HG03439 (cell line): ENCODE results near the gene TOP1.
"Not testable (repeated sequence)": the region's sequence is repeated elsewhere in the genome, so short reads cannot be mapped to it uniquely, and the experiment has no call there.

ENCODE experiments used
- ATAC-seq: cut with Tn5 transposase; IDR thresholded peaks from one replicate; pipeline ENCODE4 v1.9.1; 2021; ENCODE audit warnings: mild to moderate bottlenecking, moderate library complexity; ENCODE audit not compliant: unreplicated experiment

TOP1 gene

DNA sequence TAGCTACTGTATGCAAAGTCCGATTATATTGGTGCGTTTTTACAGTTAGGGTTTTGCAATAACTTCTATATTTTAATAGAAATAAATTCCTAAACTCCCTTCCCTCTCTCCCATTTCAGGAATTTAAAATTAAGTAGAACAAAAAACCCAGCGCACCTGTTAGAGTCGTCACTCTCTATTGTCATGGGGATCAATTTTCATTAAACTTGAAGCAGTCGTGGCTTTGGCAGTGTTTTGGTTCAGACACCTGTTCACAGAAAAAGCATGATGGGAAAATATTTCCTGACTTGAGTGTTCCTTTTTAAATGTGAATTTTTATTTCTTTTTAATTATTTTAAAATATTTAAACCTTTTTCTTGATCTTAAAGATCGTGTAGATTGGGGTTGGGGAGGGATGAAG, 95.0 kb downstream of the TOP1 start:
- no peak for ATAC-seq

GRCh38 chr20:41124451-41125094, 96.0 kb downstream of the TOP1 start:
- ATAC-seq, result no peak

GRCh38 chr20:41125530-41126457, 97.2 kb downstream of the TOP1 start:
- no peak for ATAC-seq

DNA sequence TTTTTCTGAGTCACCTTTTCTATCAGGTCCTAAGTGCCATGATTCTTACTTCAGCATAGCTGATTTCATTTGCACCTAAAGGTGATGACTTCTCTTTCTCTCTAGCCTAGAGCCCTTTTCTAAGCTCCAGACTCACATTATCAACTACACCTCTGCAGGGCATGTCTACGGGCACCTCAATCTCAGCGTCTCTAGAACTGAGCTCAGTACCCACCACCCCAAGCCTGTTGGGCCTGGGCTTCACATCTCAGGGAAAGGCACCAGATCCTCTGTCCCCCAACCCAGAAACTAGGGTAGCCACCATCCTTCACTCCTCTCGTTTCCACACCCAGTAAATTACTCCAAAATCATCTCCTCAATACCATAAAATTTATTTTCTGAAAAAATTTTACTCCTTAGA, 98.1 kb downstream of the TOP1 start:
- ATAC-seq, result no peak

- ATAC-seq, result not testable (repeated sequence)
Measured at GRCh38 chr20:41128317-41128716, 99.7 kb downstream of the TOP1 start.

DNA sequence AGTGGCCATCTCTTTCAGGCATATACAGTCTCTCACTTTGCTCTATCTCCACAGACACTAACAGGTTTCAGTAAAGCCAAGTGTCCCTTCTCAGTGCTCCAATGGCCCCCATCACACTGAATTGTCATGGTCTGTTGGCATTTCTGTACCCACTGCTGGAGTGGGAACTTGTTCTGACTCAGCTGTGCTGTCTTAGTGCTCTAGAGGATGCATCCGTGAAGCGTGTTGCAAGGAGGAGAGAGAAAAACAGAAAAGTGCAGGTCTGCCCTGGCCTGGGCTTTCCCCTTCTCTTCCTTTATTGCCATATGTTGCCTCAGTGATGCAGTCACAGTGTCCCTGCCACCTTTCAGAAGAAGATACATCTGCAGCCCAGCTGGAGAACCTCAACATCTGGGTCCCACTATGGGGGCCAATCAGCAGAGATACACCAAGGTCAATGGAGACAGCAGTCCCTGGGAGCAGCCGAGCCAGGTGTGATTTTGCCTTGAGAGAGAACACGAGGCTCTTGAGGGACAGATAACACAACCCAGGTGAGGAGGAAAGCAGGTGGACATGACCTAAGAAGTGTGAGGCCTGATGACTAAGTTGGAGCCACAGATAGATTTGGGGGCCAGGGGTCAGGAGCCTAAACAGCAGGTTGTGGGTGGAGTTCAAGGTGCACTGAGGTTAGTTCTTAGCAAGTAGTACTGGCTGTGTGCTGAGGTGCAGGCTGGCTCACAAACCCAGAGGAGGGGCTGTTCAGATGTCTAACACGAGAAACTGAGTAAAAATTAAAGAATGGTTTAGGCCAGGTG, 103.2 kb downstream of the TOP1 start:
- ATAC-seq, result peak; percentile 25

DNA sequence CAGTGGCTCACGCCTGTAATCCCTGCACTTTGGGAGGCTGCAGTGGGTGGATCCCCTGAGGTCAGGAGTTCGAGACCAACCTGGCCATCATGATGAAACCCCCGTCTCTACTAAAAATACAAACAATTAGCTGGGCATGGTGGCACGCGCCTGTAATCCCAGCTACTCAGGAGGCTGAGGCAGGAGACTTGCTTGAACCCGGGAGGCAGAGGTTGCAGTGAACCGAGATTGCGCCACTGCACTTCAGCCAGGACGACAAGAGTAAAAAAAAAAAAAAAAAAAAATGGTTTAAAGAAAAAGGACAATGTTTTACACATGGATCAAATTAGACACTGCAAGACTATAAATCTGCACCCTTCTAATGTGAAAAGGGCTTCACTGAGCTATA, 103.8 kb downstream of the TOP1 start:
- not testable (repeated sequence) for ATAC-seq

- ATAC-seq, result peak; percentile 71
Measured at GRCh38 chr20:41133709-41134361, 105.2 kb downstream of the TOP1 start.

DNA sequence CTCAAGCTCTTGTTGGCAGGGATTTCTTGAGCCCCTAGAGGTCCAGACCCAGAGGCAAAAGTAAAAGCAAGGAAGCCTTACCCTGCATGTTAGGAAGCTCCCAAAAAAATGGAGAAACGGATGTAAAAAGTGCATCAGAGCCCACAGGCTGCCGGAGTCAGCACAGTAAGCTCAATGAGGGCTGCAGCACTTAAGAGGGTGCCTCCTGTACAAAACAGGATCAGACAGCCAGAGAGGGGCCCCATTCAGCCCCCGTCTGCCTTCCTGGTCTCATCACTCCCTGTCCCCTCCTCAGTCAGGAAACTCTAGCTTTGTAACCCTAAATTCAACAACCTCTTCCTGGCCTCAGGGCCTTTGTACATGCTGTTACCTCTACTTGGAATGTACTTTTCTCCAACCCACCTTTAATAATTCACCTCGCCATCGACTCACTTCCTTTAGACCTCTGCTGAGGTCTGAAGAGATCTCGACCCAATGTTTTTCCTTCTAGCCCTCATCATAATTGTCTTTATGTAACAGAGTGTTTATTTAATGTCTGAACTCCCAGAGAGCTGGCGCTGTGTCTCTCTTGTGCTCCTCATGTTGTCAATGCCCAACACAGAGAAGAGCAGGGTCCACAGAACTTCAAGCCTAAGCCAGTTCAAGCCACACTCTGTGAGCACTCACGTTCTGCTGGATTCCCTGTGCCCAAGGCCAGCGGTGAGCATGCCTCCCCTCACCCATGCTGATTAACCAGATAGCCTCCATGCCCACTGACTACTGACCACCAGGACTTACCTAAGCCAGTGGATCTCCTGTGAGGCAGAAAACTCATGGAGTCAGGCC, 106.0 kb downstream of the TOP1 start:
- no peak for ATAC-seq

DNA sequence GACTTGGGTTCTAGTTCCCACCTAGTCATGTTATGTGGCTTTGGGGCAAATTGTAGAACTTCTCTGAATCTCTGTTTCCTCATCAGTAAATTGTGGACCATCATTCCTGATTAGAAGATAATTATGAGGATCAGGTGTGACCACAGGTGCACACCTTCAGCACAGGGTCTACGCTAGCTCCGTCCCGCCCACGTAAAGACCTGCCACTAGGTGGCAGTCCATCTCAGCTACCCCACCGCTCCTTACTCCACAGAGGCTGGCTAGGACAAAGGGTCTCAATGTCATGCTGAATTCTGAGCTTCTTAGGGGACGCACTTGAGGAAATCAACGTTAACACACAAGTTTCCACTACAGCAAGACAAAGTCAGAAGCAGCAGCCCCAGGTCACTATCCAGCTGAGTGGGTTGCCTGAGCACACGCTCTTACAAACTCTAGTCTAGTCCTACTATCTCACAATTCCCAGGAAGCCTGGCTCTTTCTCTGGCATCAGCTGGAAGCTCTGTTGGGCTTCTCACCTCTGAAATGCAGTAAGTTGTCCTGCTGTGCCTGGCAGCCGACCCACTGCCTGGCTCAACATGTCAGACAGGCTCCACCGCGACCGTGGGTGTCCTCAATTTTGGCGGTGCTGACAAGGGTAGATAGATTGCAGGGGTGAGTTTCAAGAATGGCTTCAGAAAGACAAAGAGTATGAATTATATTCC, 106.7 kb downstream of the TOP1 start:
- no peak for ATAC-seq

DNA sequence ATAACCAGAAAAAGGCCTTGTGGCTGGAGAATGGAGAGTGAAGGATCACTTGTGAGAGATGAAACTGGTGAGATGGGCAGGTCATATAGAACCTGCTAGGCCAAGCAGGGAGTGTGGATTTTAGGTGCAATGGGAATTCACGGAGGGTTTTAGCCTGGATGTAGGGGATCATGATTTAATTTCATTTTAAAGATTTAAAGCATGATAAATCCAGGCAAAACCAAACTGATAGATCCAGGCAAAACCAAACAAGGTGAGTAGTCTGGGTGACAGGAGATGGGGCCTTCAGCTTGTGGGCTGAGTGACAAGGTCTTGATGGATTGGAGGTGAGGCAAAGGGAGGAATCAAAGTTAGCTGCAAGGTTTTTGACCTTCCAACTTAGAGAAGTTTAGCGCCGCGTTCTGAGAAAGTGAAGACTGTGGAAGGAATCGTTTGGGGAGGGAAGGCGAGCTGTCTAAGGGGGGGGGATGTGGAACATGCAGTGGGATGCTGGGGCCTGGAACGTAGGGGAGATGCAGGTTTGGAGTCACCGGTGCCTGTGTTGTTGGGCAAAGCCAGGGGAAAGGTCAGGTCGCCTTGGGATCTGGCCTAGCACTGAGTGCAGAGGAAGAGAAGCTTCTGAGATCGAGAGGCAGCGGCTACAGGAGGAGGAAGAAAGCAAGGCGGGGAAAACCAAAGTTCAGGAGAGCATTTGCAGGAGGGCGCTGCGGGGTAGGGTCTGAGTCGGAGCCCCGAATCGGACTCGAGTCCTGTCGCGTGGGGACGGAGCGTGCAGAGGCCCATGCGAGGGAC, 107.5 kb downstream of the TOP1 start:
- ATAC-seq, result no peak

DNA sequence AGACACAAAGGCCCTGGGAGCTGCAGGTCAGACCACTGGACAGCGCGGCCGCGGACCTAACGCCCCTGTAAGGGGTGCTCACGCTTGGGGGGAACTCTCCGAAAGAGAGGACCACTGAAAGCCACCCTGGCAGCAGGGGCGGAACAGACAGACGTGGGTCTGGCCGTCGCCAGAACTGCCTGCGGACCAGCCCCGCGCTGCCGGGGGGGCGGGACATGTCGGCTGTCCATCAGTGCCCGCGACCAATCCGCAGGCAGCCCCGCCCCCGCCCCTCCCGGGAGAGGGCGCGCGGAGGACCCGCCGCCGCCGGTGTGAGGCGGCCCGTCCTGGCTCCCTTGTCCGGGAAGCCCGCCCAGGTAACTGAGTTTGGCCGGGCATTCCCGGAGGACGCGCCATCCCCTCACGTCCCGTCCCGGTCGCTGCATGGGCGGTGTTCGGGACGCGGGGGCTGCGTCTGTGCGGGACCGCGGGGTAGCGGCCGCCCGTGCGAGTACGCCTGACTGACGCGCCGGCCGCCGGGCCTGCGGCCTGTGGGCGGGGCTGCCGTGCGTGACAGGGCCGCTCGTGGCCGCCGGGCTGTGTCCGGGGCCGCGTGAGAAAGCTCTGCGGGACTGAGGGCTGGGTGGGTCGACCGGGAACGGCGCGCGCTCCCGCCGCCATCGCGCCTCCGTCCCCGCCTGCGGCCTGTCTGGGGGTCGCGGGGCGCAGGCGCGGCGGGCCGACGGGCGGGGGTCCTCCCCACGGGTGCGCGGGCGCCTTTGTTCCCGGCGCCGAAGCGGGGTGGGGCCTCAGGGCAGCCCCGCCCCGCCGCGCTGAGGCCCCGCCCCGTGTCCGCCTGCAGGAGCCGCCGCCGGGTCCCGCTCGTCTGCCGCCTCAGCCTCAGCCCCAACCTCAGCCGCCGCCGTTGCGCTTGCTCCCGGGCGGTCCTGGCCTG, 108.3 kb downstream of the TOP1 start, which contains the start of gene PLCG1:
Gene PLCG1, plus strand, starts transcription at position 864 of the 934 bp plus-strand sequence. CDS start 99 bp downstream, outside the sequence.
- ATAC-seq, result peak; percentile 42

- peak; percentile 10 for ATAC-seq
Measured at GRCh38 chr20:41137614-41138474, 109.2 kb downstream of the TOP1 start.

- no peak for ATAC-seq
Measured at GRCh38 chr20:41138475-41139226, 110.0 kb downstream of the TOP1 start.

DNA sequence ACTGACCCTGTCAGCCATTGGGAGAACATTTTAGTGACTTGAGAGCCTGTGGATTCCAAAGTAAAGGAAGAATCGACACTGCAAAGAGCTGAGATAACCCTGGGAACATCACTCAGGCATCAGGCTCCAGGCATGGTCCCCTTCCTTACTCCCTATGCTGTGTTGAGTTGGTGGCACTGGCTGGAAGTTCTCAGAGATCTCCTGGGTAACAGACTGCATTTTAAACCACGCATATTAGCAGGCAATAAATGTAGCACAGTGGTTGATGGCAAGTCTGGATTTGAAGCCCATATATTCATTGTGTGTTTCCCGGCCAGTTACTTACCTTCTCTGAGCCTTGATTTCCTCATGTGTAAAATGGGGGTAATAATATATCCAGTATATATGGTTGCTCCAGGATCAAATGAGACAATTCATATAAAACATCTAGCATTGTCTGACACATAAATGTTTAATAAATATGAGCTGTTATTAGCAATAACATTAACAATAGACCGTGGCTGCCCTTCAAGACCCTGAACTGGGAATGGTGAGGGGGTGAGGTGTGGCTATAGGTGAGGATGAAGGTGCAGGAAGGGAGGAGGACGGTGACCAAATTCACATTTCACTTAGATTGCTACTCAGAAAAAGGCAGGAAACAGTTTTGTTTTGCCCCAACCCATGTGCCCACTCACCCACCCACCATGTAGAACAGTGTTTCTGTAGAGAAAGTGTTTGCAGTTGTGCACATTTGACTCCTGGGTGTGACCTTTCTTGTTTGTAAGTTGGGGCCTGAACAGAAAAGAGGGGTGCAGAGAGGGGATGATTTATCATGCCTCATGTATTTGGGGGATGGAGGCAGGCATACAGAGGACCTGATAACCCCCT, 110.8 kb downstream of the TOP1 start:
- ATAC-seq, result no peak
